Articular chondrocyte of knee joint (primary cell): ENCODE results near the gene PRKAR2A. TPM values are rescaled to one million over a fixed set of nuclear protein-coding genes. Genes with fewer than 3 reads are reported as not detected.

Experiments used
- total RNA-seq: library from RNA; depleted of rRNA; stranded (reverse); fragments of >200 nt; gene quantifications from 2 replicates; pipeline ENCODE4 v1.2.3, GENCODE V29; 2012

The PRKAR2A gene
- total RNA-seq: 56.5 and 62.1 TPM in 2 replicates

DNA sequence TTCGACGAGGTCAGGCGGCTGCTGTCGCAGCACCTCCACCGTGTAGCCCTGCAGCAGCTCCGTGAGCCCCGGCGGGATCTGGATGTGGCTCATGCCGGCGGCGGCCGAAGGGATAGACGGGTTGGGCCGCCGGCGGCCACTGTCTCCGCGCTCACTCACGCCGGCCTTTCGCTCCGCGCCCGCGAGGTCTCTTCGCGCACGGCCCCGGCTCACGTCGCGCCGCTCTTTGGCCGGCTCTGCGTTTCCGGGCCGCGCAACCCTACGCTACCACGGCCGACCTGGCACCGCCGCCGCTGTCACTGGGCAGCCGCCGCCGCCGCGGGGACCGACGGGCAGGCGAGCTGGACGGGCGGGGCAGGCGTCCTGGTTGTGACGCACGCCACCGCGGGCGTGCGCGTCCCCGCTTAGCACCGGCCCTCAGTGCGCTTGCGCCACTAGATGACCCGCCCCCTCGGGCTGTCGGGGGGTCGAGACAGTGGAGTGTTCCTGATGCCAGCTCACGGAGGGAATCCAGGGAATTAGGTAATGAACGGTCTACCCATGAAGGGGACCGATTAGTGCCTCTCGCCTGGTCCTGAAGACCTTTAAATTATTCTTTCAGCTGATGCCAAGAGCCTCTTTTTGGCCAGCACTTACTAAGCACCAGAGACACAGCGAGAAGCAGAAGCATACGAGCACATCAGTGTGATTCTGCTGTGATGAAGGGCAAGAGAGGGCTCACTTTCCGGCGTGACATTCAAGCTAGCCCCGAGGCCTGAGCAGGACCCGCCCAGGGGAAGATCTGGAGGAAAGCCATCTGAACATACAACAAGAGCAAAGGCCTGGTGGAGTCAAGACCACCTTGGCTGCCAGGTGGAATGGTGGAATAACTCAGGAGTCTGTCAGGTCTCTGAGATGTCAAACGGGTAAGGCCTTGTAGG, at the start of gene PRKAR2A:
Gene PRKAR2A (minus strand): TSS at position 371 of the 920 bp plus-strand sequence. CDS start 278 bp downstream, at position 93.

GRCh38 chr3:48716982-48717746, 130.5 kb downstream of the PRKAR2A start, which contains the start of gene IP6K2:
Gene IP6K2, minus strand, starts transcription at chr3:48717221. Its CDS starts 21,930 bp downstream, at chr3:48695291.

Other genes with a start within 250 kb of the PRKAR2A start
- gene UQCRC1, start 238.2 kb downstream of the PRKAR2A start, total RNA-seq: 210 and 251 TPM in 2 replicates
- gene TMEM89, start 226.1 kb downstream of the PRKAR2A start, total RNA-seq: not detected in 2 replicates
- 20.8 and 27.6 TPM in 2 replicates for gene SLC26A6, start 212.4 kb downstream of the PRKAR2A start, total RNA-seq
- gene CELSR3, start 185.0 kb downstream of the PRKAR2A start, total RNA-seq: 1.3 and 1.4 TPM in 2 replicates
- gene NCKIPSD, start 162.0 kb downstream of the PRKAR2A start, total RNA-seq: 9.7 and 17.1 TPM in 2 replicates
- gene IP6K2, start 130.7 kb downstream of the PRKAR2A start, total RNA-seq: 41.0 and 47.2 TPM in 2 replicates
- gene SLC25A20, start 51.0 kb upstream of the PRKAR2A start, total RNA-seq: 15.7 and 25.4 TPM in 2 replicates
- 61.2 and 70.3 TPM in 2 replicates for gene ARIH2, start 71.0 kb upstream of the PRKAR2A start, total RNA-seq
- 17.9 and 23.1 TPM in 2 replicates for gene P4HTM, start 142.4 kb upstream of the PRKAR2A start, total RNA-seq
- gene WDR6, start 159.5 kb upstream of the PRKAR2A start, total RNA-seq: 49.0 and 74.4 TPM in 2 replicates
- 40.8 and 44.0 TPM in 2 replicates for gene DALRD3, start 170.7 kb upstream of the PRKAR2A start, total RNA-seq
- gene NDUFAF3, start 174.2 kb upstream of the PRKAR2A start, total RNA-seq: 36.6 and 46.3 TPM in 2 replicates
- gene IMPDH2, start 181.5 kb upstream of the PRKAR2A start, total RNA-seq: 245 and 354 TPM in 2 replicates
- gene QRICH1, start 246.2 kb upstream of the PRKAR2A start, total RNA-seq: 75.8 and 114 TPM in 2 replicates